ENCODE data around the gene CYSLTR2.

DNA sequence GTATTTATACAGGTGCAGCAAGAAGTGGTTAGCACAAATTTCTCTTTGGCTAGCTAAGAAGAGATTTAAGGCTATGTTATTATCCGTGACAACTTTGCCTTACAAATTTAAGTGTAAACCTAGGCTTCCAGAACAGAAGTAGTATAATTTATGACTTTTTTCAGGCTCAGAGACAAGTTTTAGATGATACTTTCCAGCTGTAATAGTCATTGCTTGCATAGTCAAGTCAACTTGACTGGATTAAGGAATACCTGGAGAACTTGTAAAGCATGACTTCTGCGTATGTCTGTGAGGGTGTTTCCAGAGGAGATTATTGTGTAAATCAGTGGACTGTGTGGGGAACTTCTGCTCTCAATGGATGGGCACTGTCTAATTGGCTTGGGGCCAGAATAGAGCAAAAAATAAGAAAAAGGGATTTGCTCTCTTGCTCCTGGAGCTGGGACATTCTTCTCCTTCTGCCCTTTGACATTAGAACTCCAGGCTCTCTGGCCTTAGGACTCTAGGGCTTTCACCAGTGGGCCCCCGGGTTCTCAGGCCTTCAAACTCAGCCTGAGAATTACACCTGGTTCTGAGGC is 33.0 kb downstream of the CYSLTR2 start:
- TF ChIP-seq CREB1 (IDR thresholded peaks at IDR 0.05) (no peak), HDAC2 (IDR thresholded peaks at IDR 0.05; ENCODE audit: borderline replicate concordance in 1 of 2, low read depth in 2 of 2, low read length in 2 of 2) (no peak)
- TF ChIP-seq, protein P1, sequence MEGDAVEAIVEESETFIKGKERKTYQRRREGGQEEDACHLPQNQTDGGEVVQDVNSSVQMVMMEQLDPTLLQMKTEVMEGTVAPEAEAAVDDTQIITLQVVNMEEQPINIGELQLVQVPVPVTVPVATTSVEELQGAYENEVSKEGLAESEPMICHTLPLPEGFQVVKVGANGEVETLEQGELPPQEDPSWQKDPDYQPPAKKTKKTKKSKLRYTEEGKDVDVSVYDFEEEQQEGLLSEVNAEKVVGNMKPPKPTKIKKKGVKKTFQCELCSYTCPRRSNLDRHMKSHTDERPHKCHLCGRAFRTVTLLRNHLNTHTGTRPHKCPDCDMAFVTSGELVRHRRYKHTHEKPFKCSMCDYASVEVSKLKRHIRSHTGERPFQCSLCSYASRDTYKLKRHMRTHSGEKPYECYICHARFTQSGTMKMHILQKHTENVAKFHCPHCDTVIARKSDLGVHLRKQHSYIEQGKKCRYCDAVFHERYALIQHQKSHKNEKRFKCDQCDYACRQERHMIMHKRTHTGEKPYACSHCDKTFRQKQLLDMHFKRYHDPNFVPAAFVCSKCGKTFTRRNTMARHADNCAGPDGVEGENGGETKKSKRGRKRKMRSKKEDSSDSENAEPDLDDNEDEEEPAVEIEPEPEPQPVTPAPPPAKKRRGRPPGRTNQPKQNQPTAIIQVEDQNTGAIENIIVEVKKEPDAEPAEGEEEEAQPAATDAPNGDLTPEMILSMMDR (IDR thresholded peaks at IDR 0.05; ENCODE audit: control extremely low read depth in 1 of 3, insufficient read depth in 1 of 3, low read depth in 1 of 3, low read length in 3 of 3) = no peak
